ENCODE data around the gene CASP3.

DNA sequence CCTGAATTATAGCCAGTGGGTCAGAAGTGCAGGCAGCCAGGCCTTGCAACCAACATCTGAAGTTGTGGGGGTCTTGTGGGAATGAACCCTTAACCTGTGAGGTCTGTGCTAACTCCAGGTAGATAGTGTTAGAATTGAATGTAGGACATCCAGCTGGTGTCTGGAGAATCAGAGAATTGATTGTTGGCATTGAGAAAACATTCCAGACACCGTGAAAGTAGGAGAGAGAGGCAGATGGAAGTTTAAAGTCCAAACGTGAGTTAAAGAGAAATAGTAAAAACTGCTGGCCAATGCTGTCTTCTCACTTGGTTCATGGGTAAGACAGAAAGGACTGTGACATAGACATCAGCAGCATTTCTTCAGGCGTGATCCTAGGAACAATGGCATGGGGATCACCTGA, 27.7 kb downstream of the CASP3 start:
- no peak for TF ChIP-seq POLR2AphosphoS5 (IDR thresholded peaks at IDR 0.05; ENCODE audit: low read depth, low read length)
- TF ChIP-seq, protein P1, sequence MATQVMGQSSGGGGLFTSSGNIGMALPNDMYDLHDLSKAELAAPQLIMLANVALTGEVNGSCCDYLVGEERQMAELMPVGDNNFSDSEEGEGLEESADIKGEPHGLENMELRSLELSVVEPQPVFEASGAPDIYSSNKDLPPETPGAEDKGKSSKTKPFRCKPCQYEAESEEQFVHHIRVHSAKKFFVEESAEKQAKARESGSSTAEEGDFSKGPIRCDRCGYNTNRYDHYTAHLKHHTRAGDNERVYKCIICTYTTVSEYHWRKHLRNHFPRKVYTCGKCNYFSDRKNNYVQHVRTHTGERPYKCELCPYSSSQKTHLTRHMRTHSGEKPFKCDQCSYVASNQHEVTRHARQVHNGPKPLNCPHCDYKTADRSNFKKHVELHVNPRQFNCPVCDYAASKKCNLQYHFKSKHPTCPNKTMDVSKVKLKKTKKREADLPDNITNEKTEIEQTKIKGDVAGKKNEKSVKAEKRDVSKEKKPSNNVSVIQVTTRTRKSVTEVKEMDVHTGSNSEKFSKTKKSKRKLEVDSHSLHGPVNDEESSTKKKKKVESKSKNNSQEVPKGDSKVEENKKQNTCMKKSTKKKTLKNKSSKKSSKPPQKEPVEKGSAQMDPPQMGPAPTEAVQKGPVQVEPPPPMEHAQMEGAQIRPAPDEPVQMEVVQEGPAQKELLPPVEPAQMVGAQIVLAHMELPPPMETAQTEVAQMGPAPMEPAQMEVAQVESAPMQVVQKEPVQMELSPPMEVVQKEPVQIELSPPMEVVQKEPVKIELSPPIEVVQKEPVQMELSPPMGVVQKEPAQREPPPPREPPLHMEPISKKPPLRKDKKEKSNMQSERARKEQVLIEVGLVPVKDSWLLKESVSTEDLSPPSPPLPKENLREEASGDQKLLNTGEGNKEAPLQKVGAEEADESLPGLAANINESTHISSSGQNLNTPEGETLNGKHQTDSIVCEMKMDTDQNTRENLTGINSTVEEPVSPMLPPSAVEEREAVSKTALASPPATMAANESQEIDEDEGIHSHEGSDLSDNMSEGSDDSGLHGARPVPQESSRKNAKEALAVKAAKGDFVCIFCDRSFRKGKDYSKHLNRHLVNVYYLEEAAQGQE (IDR thresholded peaks at IDR 0.05; ENCODE audit: insufficient read depth in 1 of 2, low read depth in 2 of 2, low read length in 2 of 2), result no peak
